Mucosa of descending colon (tissue), 3 donors: ENCODE data around the gene DOCK2. TPM values are rescaled to one million over a fixed set of nuclear protein-coding genes. Genes with fewer than 3 reads are reported as not detected.
A peak's percentile ranks its signal among the peaks of the same experiment; 100 is the strongest.
"Not testable (repeated sequence)": the region's sequence is repeated elsewhere in the genome, so short reads cannot be mapped to it uniquely, and the experiment has no call there.

Source experiments
- ATAC-seq: fragments of 200-7000 bp; cut with Tn5 transposase; one replicate; pipeline ENCODE4 v1.9.1; 2020; ENCODE audit warnings: mild to moderate bottlenecking, moderate library complexity
- DNase-seq, 3 donors: peaks; one replicate each; pipeline ENCODE4 v3.0.0-alpha.2; 2020
- H3K36me3 ChIP-seq: fragments of 200-600 bp; one replicate; pipeline ENCODE4 v1.8.0; 2021; ENCODE audit warnings: low read depth, mild to moderate bottlenecking
- H3K4me1 ChIP-seq: fragments of 200-600 bp; one replicate; pipeline ENCODE4 v1.8.0; 2021; ENCODE audit warnings: low read depth, mild to moderate bottlenecking
- H3K4me3 ChIP-seq: fragments of 200-600 bp; one replicate; pipeline ENCODE4 v1.8.0; 2021; ENCODE audit warnings: mild to moderate bottlenecking
- H3K9me3 ChIP-seq: fragments of 200-600 bp; one replicate; pipeline ENCODE4 v1.8.0; 2021; ENCODE audit warnings: mild to moderate bottlenecking
- CTCF ChIP-seq: fragments of 200-600 bp; IDR thresholded peaks from one replicate; pipeline ENCODE4 v1.8.0; 2022; ENCODE audit warnings: antibody characterized with exemption, mild to moderate bottlenecking
- intact Hi-C, 2 donors: fragments of 100-400 bp; cut with DNase I in 1 of 2; cut with micrococcal nuclease in 1 of 2; formaldehyde crosslinking; loops; one replicate each; pipeline versions ENCODE4 v1.11.0 to v1.11.1; 2022; cut with DNase I, micrococcal nuclease
- total RNA-seq, 3 donors: library from RNA; stranded (reverse); fragmentation: NEBNext Ultra II Directional in 2 of 3; extraction: Animal tissue kit (Norgen Biotek cat#: 25700) in 2 of 3; gene quantifications; one replicate each; pipeline versions ENCODE4 v1.2.1 to v1.2.4, GENCODE V29; 2021 to 2023
- donor health status: DM: no; HTN: no; CAD: no; lungs with moderate emphysema.
- donor health status: DM: no; HTN: no; CAD: no.
- donor health status: DM: no; HTN: yes; CAD: no.

DOCK2 gene
- total RNA-seq, 3 donors from 2014 or later, result 7.2 to 20.1 (median 18.1) TPM

- TF ChIP-seq CTCF, result no peak
- Histone ChIP-seq H3K36me3 (no peaks in the 10 kb centered on the region), H3K4me1 (no peaks in the 10 kb centered on the region), H3K4me3 (no peak overlapping the region), H3K9me3 (no peaks in the 10 kb centered on the region)
- DNase-seq (no peak), ATAC-seq (no peak)
- intact Hi-C loops, result no loop called here
Observed at GRCh38 chr5:169719360-169720314, 82.6 kb downstream of the DOCK2 start.

- no peak overlapping the region for H3K4me3 ChIP-seq
- intact Hi-C loops, result no loop called here
- H3K4me1 ChIP-seq, result no peaks in the 10 kb centered on the region
- H3K9me3 ChIP-seq, result no peaks in the 10 kb centered on the region
- TF ChIP-seq CTCF, result no peak
- ATAC-seq, result no peak
- DNase-seq, result no peak
- no peaks in the 10 kb centered on the region for H3K36me3 ChIP-seq
Observed at GRCh38 chr5:169721771-169722170, 84.7 kb downstream of the DOCK2 start.

- peak; percentile 76 for ATAC-seq
- H3K36me3 ChIP-seq, result no peaks in the 10 kb centered on the region
- intact Hi-C loops, result no loop called here
Observed at GRCh38 chr5:169723103-169723831, 86.2 kb downstream of the DOCK2 start.

GRCh38 chr5:169724303-169725087 is 87.4 kb downstream of the DOCK2 start:
- ATAC-seq, result no peak
- no peaks in the 10 kb centered on the region for H3K36me3 ChIP-seq
- no peak overlapping the region for H3K4me3 ChIP-seq
- intact Hi-C loops, result no loop called here
- H3K4me1 ChIP-seq, result no peaks in the 10 kb centered on the region
- no peak for TF ChIP-seq CTCF
- DNase-seq, result no peak
- H3K9me3 ChIP-seq, result no peaks in the 10 kb centered on the region

More at GRCh38 chr5:169723103-169723831, 86.2 kb downstream of the DOCK2 start:
- no peak for TF ChIP-seq CTCF
- H3K9me3 ChIP-seq, result no peaks in the 10 kb centered on the region
- H3K4me3 ChIP-seq, result no peak overlapping the region
- no peaks in the 10 kb centered on the region for H3K4me1 ChIP-seq
- peak in 2 of 3 donors; percentile 21 to 24 for DNase-seq

GRCh38 chr5:169725665-169726064 is 88.6 kb downstream of the DOCK2 start:
- H3K9me3 ChIP-seq, intact Hi-C loops, DNase-seq: not testable (repeated sequence)

More at GRCh38 chr5:169725665-169726064, 88.6 kb downstream of the DOCK2 start:
- H3K36me3 ChIP-seq, H3K4me3 ChIP-seq, H3K4me1 ChIP-seq, ATAC-seq: not testable (repeated sequence)
